Adrenal gland (tissue), 12 donors: Measurements from ENCODE around the gene POPDC2. TPM values are rescaled to one million over a fixed set of nuclear protein-coding genes. Genes with fewer than 3 reads are reported as not detected.

Experiments
- DNase-seq, 7 donors: peaks; one replicate each; pipeline ENCODE4 v3.0.0-alpha.2; 2019 to 2020
- H3K27ac ChIP-seq, 5 donors: fragments of 200-600 bp; sonication (generic) in 4 of 5; 1 replicate in 3 of 5; 2 replicates in 2 of 5; pipeline versions ENCODE4 v1.5.1 to v1.8.0; 2016 to 2020; ENCODE audit warnings: mild to moderate bottlenecking in 1 of 5
- H3K27me3 ChIP-seq: fragments of 200-600 bp; 2 replicates; pipeline ENCODE4 v1.8.0; 2021
- H3K36me3 ChIP-seq, 2 donors: fragments of 200-600 bp; replicated peaks in 1 of 2; 1 replicate in 1 of 2; 2 replicates in 1 of 2; pipeline versions ENCODE4 v1.5.1 to v1.8.0; 2018 to 2022
- H3K4me1 ChIP-seq, 2 donors: fragments of 200-600 bp; replicated peaks in 1 of 2; 1 replicate in 1 of 2; 2 replicates in 1 of 2; pipeline versions ENCODE4 v1.5.1 to v1.8.0; 2018 to 2021
- H3K4me3 ChIP-seq, 4 donors: fragments of 200-600 bp; sonication (generic) in 3 of 4; one replicate each; pipeline ENCODE4 v1.5.1; 2016 to 2018
- H3K9me3 ChIP-seq, 3 donors: fragments of 200-600 bp; sonication (generic) in 1 of 3; replicated peaks in 1 of 3; 1 replicate in 2 of 3; 2 replicates in 1 of 3; pipeline versions ENCODE4 v1.5.1 to v1.8.0; 2016 to 2021
- POLR2A ChIP-seq, 2 donors: fragments of 450-650 bp; IDR thresholded peaks; one replicate each; pipeline ENCODE4 v1.6.1; 2017; ENCODE audit warnings: antibody characterized with exemption in 2 of 2, mild to moderate bottlenecking in 2 of 2, moderate library complexity in 1 of 2
- WGBS, 4 donors: extraction: QIAGEN DNeasy Blood & Tissue Kit in 2 of 4; methylation state at CpG; one replicate each; pipeline versions ENCODE4 v1.1.5 to v1.1.7; 2013 to 2017; 5-methylcytosine and 5-hydroxymethylcytosine counted together
- intact Hi-C, 2 donors: fragments of 100-400 bp; cut with DNase I; formaldehyde crosslinking; loops; one replicate each; pipeline versions ENCODE4 v1.14.1 to v1.15.0; 2022 to 2023
- polyA plus RNA-seq, 3 donors: library from polyadenylated mRNA; stranded (reverse); fragments of 200-250 nt in 2 of 3; fragments of 350-450 nt in 1 of 3; fragmentation: Illumina TruSeq in 1 of 3; extraction: RNeasy Lipid Tissue Mini Kit (QIAGEN cat#74804) in 1 of 3; gene quantifications; one replicate each; pipeline ENCODE4 v1.2.3, GENCODE V29; 2013 to 2014
- total RNA-seq, 9 donors: library from RNA; depleted of rRNA in 4 of 9; stranded (reverse); fragments of >200 nt in 4 of 9; fragments of 120-200 nt in 1 of 9; fragmentation: NEBNext Ultra II Directional in 1 of 9; extraction: Animal tissue kit (Norgen Biotek cat#: 25700) in 1 of 9; gene quantifications; one replicate each; pipeline versions ENCODE4 v1.1.0 to v1.2.4, GENCODE V29; 2013 to 2023
- TF ChIP-seq, protein P1 (sequence below), 6 experiments: fragments of 450-650 bp in 4 of 6; fragments of 200-600 bp in 2 of 6; sonication (generic) in 1 of 6; IDR thresholded peaks; 1 replicate in 5 of 6; 2 replicates in 1 of 6; pipeline versions ENCODE4 v1.5.1 to v1.8.0; 2016 to 2021; ENCODE audit warnings: antibody characterized with exemption in 6 of 6, mild to moderate bottlenecking in 2 of 6, moderate library complexity in 1 of 6
- donor health status: healthy with polysubstance abuse.
- donor health status: Bipolar disorder and iron deficiency.
- donor health status: DM: yes; HTN: yes; CAD: no.
- donor health status: DM: no; HTN: no; CAD: no.
- donor health status: DM: no; HTN: no; CAD: no.
- donor health status: DM: yes; HTN: yes; CAD: no.

The POPDC2 gene
- total and polyA plus RNA-seq, 12 donors: 1.3 to 17.5 (median 3.3) TPM

DNA sequence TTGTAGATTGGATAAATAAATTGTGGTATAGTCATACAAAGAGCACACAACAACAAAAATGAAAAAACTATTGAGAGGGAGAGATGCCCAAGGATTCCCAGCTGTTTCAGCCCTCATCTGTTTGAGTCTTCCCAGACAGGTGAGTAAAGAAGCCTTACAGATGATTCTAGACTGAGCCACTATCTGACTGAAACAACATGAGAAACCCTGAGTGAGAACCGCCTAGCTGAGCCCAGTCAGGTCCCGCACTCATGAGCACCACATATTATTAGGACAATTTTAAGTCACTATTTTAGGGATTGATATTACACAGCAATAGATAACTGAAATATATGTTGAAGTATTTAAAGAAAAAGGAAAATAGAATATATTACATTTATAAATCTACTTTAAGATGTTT lies 19.0 kb downstream of the POPDC2 start:
- intact Hi-C loops: no loop called here
- Histone ChIP-seq H3K27me3 (no peaks in the 10 kb centered on the region), H3K4me3 (no peak overlapping the region), H3K4me1 (peaks cover 31 to 32% of the 10 kb centered on the region in 2 donors), H3K36me3 (no peaks in the 10 kb centered on the region), H3K9me3 (no peaks in the 10 kb centered on the region), H3K27ac (no peak overlapping the region)
- 94 to 100% (median 99%) methylated on average over 2 of the region's 2 CpGs for WGBS, 4 donors
- DNase-seq: no peak
- no peak for TF ChIP-seq POLR2A (IDR thresholded peaks at IDR 0.05)
- TF ChIP-seq, protein P1, sequence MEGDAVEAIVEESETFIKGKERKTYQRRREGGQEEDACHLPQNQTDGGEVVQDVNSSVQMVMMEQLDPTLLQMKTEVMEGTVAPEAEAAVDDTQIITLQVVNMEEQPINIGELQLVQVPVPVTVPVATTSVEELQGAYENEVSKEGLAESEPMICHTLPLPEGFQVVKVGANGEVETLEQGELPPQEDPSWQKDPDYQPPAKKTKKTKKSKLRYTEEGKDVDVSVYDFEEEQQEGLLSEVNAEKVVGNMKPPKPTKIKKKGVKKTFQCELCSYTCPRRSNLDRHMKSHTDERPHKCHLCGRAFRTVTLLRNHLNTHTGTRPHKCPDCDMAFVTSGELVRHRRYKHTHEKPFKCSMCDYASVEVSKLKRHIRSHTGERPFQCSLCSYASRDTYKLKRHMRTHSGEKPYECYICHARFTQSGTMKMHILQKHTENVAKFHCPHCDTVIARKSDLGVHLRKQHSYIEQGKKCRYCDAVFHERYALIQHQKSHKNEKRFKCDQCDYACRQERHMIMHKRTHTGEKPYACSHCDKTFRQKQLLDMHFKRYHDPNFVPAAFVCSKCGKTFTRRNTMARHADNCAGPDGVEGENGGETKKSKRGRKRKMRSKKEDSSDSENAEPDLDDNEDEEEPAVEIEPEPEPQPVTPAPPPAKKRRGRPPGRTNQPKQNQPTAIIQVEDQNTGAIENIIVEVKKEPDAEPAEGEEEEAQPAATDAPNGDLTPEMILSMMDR (IDR thresholded peaks at IDR 0.05): no peak

DNA sequence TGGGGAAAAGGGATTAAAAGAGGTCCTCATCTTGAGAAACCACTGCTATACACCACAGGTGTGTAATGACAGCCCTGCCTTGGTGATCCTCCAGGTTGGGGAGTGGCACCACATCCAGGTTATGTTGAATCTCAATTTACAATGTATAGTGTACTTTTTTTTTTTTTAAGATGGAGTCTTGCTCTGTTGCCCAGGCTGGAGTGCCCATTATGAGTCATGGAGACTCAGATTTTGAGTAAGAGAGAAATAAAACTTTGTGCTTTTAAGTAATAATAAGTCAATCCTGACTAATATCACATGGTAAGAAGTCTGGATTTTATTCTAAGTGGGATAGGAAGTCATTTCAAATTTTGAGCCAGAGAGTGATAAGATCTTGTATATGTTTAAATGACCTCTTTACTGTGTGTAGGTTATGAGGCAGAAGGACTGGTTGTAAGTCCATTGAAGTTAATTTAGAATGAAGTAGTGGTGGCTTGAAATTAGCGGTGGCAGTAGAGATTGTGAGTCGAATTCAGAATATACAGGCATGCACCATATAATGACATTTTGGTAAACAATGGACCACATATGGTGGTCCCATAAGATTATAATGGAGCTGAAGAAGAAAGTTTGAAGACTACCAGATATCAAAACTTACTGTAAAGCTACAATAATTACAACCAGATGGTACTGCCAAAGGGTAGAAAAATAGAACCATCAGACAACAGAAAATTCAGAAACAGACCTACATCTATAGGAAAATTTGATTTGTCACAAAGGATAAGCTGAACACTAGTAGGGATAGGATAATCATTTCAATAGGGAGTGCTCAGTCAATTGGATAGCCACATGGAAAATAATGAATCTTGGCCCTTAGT lies 20.7 kb downstream of the POPDC2 start:
- no peak for DNase-seq
- H3K27me3 ChIP-seq: no peaks in the 10 kb centered on the region
- peaks cover 37 to 38% of the 10 kb centered on the region in 2 donors for H3K4me1 ChIP-seq
- intact Hi-C loops: no loop called here
- peak overlapping the region in 4 of 5 donors; percentile 76 to 97 (median 92) for H3K27ac ChIP-seq
- no peaks in the 10 kb centered on the region for H3K36me3 ChIP-seq
- H3K9me3 ChIP-seq: no peaks in the 10 kb centered on the region
- TF ChIP-seq, protein P1 (IDR thresholded peaks at IDR 0.05): no peak
- TF ChIP-seq POLR2A (IDR thresholded peaks at IDR 0.05): no peak
- WGBS, 4 donors: 91 to 98% (median 97%) methylated on average over 2 of the region's 2 CpGs
- H3K4me3 ChIP-seq: no peak overlapping the region

DNA sequence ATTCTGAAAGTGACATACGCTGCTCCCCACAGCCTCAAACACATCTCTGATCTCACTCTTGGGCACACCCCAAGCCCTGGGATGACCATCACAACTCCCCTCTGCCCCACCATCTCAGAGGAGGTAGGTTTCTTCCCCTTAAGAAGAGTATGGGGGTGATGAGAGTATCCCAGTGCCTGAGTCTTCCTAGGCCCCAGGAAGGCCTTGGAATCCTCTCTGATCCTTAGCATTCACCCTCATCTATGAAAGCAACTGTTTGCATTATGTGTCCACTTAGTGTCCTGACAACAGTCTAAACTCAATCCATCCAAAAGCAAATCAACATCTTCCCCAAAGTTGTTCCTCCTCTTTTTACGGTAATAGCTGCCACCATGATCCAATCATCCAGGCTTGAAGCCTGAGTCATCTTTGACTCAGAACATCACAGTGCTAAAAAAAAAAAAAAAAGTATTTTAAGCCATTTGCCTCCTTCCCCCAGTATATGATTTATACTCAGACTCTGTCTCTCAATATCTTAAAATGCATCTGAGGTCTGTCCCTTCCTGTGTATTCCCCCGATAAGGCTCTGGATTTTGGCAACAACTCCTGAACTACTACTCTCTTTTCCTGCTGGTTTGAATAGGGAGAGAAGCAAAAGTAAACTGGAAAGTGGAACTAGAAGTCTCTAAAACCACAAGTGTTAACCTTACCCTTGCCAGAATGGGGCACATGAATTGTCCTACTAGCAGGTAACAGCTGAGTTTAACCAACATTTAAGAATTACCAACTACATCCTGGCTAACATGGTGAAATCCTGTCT lies 22.5 kb downstream of the POPDC2 start:
- H3K27me3 ChIP-seq: no peaks in the 10 kb centered on the region
- no peaks in the 10 kb centered on the region for H3K36me3 ChIP-seq
- H3K4me1 ChIP-seq: peaks cover 37 to 38% of the 10 kb centered on the region in 2 donors
- 34 to 40% (median 37%) methylated on average over 3 of the region's 3 CpGs for WGBS, 4 donors
- TF ChIP-seq POLR2A (IDR thresholded peaks at IDR 0.05): peak in 1 of 2 donors; percentile 35
- TF ChIP-seq, protein P1 (IDR thresholded peaks at IDR 0.05): no peak
- no peaks in the 10 kb centered on the region for H3K9me3 ChIP-seq
- DNase-seq: peak in 4 of 7 donors; percentile 46 to 64 (median 56)
- peak overlapping the region in 1 of 4 donors; percentile 5 for H3K4me3 ChIP-seq
- peak overlapping the region; percentile 66 to 97 (median 92) for H3K27ac ChIP-seq
- intact Hi-C loops: no loop called here
